Endothelial cell of umbilical vein (primary cell): ENCODE measurements around the gene SMAP1. TPM values are rescaled to one million over a fixed set of nuclear protein-coding genes. Genes with fewer than 3 reads are reported as not detected.

Experiments
- BruUV-seq: library from RNA; stranded (reverse); fragments of 400-500 nt; replicated peaks from 2 replicates; lab custom pipeline; 2021; lab: Mats Ljungman, UMichigan
- CTCF ChIA-PET: fragments of 300-600, 350-600 bp; sonication (Branson Sonifier 250); formaldehyde crosslinking; loops from one replicate; lab custom pipeline; 2021; ENCODE audit warnings: antibody characterized with exemption, inconsistent platforms; lab: Charles Lee
- POLR2A ChIA-PET: fragments of 300-600, 350-600 bp; sonication (Branson Sonifier 250); formaldehyde crosslinking; loops from one replicate; lab custom pipeline; 2021; ENCODE audit warnings: antibody characterized with exemption, inconsistent platforms; lab: Charles Lee
- DNase-seq: peaks from one replicate; pipeline ENCODE4 v3.0.0-alpha.2; 2011; ENCODE audit warnings: low read depth, low spot score
- FAIRE-seq: peaks from 2 replicates; lab custom pipeline; 2011; peaks lifted over from hg19 to GRCh38; lab: Jason Lieb, UNC
- H2AFZ ChIP-seq: 2 replicates; pipeline ENCODE4 v1.6.0; 2012; ENCODE audit warnings: low read depth, low read length, control low read depth, inconsistent platforms
- H3K27ac ChIP-seq: 2 replicates; pipeline ENCODE4 v1.5.1; 2011; ENCODE audit warnings: low read depth, mild to moderate bottlenecking, control low read depth, low read length, moderate library complexity; ENCODE audit not compliant: insufficient read depth
- H3K27me3 ChIP-seq, 2 experiments: 2 replicates each; pipeline versions ENCODE4 v1.6.0 to v1.6.1; 2011; ENCODE audit warnings: low read length in 2 of 2, mixed read lengths in 1 of 2; ENCODE audit not compliant: control insufficient read depth in 2 of 2, insufficient read depth in 2 of 2
- H3K36me3 ChIP-seq, 2 experiments: 2 replicates in 1 of 2; 3 replicates in 1 of 2; pipeline ENCODE4 v1.5.1; 2011; ENCODE audit warnings: low read length in 2 of 2, mild to moderate bottlenecking in 1 of 2, moderate library complexity in 1 of 2; ENCODE audit not compliant: control insufficient read depth in 2 of 2, insufficient read depth in 2 of 2; ENCODE audit errors: extremely low read depth in 1 of 2
- H3K4me1 ChIP-seq: 3 replicates; pipeline ENCODE4 v1.5.1; 2011; ENCODE audit warnings: mild to moderate bottlenecking, low read length; ENCODE audit not compliant: control insufficient read depth, insufficient read depth; ENCODE audit errors: extremely low read depth
- H3K4me2 ChIP-seq: 2 replicates; pipeline ENCODE4 v1.6.1; 2011; ENCODE audit warnings: low read length, control low read depth, mixed read lengths; ENCODE audit not compliant: insufficient read depth
- H3K4me3 ChIP-seq, 3 experiments: fragments of 200-600 bp in 1 of 3; sonication (generic), shearing (Covaris generic) in 1 of 3; replicated peaks in 1 of 3; 2 replicates each; pipeline ENCODE4 v1.5.1; 2011 to 2016; ENCODE audit warnings: control low read depth in 3 of 3, low read length in 3 of 3, mild to moderate bottlenecking in 2 of 3, inconsistent platforms in 1 of 3, low read depth in 1 of 3, moderate library complexity in 1 of 3; ENCODE audit not compliant: insufficient read depth in 1 of 3
- H3K79me2 ChIP-seq: 2 replicates; pipeline ENCODE4 v1.6.0; 2012; ENCODE audit warnings: low read length, inconsistent platforms; ENCODE audit not compliant: control insufficient read depth, insufficient read depth
- H3K9ac ChIP-seq: replicated peaks from 2 replicates; pipeline ENCODE3; 2011; ENCODE audit warnings: low read length, control low read depth; ENCODE audit not compliant: insufficient read depth; ENCODE audit errors: extremely low read depth
- H3K9me1 ChIP-seq: replicated peaks from 3 replicates; pipeline ENCODE4 v1.6.0; 2011; ENCODE audit warnings: mild to moderate bottlenecking, low read length; ENCODE audit not compliant: control insufficient read depth, insufficient read depth; ENCODE audit errors: extremely low read depth
- H3K9me3 ChIP-seq: replicated peaks from 2 replicates; pipeline ENCODE4 v1.5.1; 2012; ENCODE audit warnings: low read length, inconsistent platforms; ENCODE audit not compliant: control insufficient read depth, insufficient read depth
- H4K20me1 ChIP-seq: replicated peaks from 2 replicates; pipeline ENCODE3; 2011; ENCODE audit warnings: mild to moderate bottlenecking, low read length; ENCODE audit not compliant: control insufficient read depth, insufficient read depth; ENCODE audit errors: extremely low read depth
- CTCF ChIP-seq, 2 donors: IDR thresholded peaks; 1 replicate in 1 of 2; 2 replicates in 1 of 2; pipeline ENCODE4 v1.5.1; 2011; ENCODE audit warnings: low read length in 2 of 2, mild to moderate bottlenecking in 2 of 2, moderate library complexity in 2 of 2, control low read depth in 1 of 2, inconsistent platforms in 1 of 2, low read depth in 1 of 2; ENCODE audit not compliant: insufficient read depth in 1 of 2; ENCODE audit errors: extremely low read depth in 1 of 2
- EZH2 ChIP-seq: IDR thresholded peaks from 2 replicates; pipeline ENCODE4 v1.6.1; 2012; ENCODE audit warnings: borderline replicate concordance, low read depth, mild to moderate bottlenecking, moderate library complexity, low read length, inconsistent platforms; ENCODE audit not compliant: severe bottlenecking
- FOS ChIP-seq: IDR thresholded peaks from 2 replicates; pipeline ENCODE4 v1.6.1; 2011; ENCODE audit warnings: mild to moderate bottlenecking, low read length, moderate library complexity, borderline replicate concordance; ENCODE audit not compliant: insufficient read depth
- GATA2 ChIP-seq: IDR thresholded peaks from 2 replicates; pipeline ENCODE4 v1.7.0; 2011; ENCODE audit warnings: low read depth, mild to moderate bottlenecking, moderate library complexity, mixed read lengths, low read length; ENCODE audit not compliant: insufficient read length, insufficient read depth
- JUN ChIP-seq: IDR thresholded peaks from 2 replicates; pipeline ENCODE4 v1.6.1; 2011; ENCODE audit warnings: borderline replicate concordance, low read depth; ENCODE audit not compliant: insufficient read length, insufficient read depth
- MAX ChIP-seq: IDR thresholded peaks from 2 replicates; pipeline ENCODE4 v1.6.1; 2011; ENCODE audit not compliant: insufficient read depth, insufficient read length
- MYC ChIP-seq: IDR thresholded peaks from one replicate; pipeline ENCODE4 v1.6.1; 2011; ENCODE audit warnings: mild to moderate bottlenecking, low read depth, low read length
- POLR2A ChIP-seq: IDR thresholded peaks from 2 replicates; pipeline ENCODE4 v1.6.1; 2012; ENCODE audit warnings: low read depth, mild to moderate bottlenecking, control low read depth, low read length
- POLR2AphosphoS5 ChIP-seq: IDR thresholded peaks from 2 replicates; pipeline ENCODE4 v1.6.1; 2012; ENCODE audit warnings: low read depth, mild to moderate bottlenecking, control low read depth, low read length, moderate library complexity; ENCODE audit not compliant: insufficient read depth
- dilution Hi-C: fragments of 300-500 bp; cut with MboI; formaldehyde crosslinking; loops from one replicate; pipeline ENCODE4 v1.15.0; 2019; ENCODE audit warnings: low sequenced_read_pairs; ENCODE audit not compliant: extremely low pct_ligation_motif_present
- intact Hi-C: fragments of 100-400 bp; cut with micrococcal nuclease; formaldehyde crosslinking; loops from one replicate; pipeline ENCODE4 v1.10.0; 2022
- polyA plus RNA-seq, 4 experiments: library from polyadenylated mRNA; depleted of rRNA in 3 of 4; stranded (reverse) in 3 of 4; unstranded in 1 of 4; fragments of >200 nt; gene quantifications; 2 replicates each; pipeline versions ENCODE4 v1.2.1 to v1.2.3, GENCODE V29; 2011 to 2012; ENCODE audit warnings: missing spikeins in 1 of 4
- total RNA-seq: library from RNA; stranded (reverse); gene quantifications from 2 replicates; pipeline ENCODE4 v1.2.3, GENCODE V29; 2021

Gene SMAP1
- total and polyA plus RNA-seq, 2 donors (not counting 3 experiments of a cell fraction or from before 2014, with no cell fraction given): 14.6 to 24.6 TPM

- BruUV-seq: no TSS peak
- DNase-seq (no peak), FAIRE-seq (no peak)
- H2AFZ ChIP-seq: no peak overlapping the region
- no peak for TF ChIP-seq FOS
- intact Hi-C loops (no loop called here), dilution Hi-C loops (no loop called here)
- POLR2A ChIA-PET: no interaction called here
- no peaks in the 10 kb centered on the region for H3K36me3 ChIP-seq
- CTCF ChIA-PET: interaction anchor here (1.1 kb wide), 1 partner anchor 34 kb away, joined by 3 read pairs; no protein-coding TSS in a partner anchor
- H3K9ac ChIP-seq: no peak overlapping the region
- H3K9me3 ChIP-seq: no peaks in the 10 kb centered on the region
- H3K4me2 ChIP-seq: no peak overlapping the region
- no peaks in the 10 kb centered on the region for H3K79me2 ChIP-seq
- no peaks in the 10 kb centered on the region for H4K20me1 ChIP-seq
- H3K27me3 ChIP-seq: no peaks in the 10 kb centered on the region
- no peaks in the 10 kb centered on the region for H3K9me1 ChIP-seq
- H3K27ac ChIP-seq: no peak overlapping the region
- H3K4me3 ChIP-seq: no peak overlapping the region
- no peaks in the 10 kb centered on the region for H3K4me1 ChIP-seq
Observed at GRCh38 chr6:70652216-70652615, 15.5 kb upstream of the SMAP1 start.

- no peak for FAIRE-seq
- Histone ChIP-seq H3K4me3 (no peak overlapping the region), H3K4me2 (no peak overlapping the region), H3K79me2 (no peaks in the 10 kb centered on the region), H4K20me1 (no peaks in the 10 kb centered on the region), H3K27me3 (peaks cover 2 to 4% of the 10 kb centered on the region in 2 experiments), H3K9me1 (no peaks in the 10 kb centered on the region), H3K4me1 (no peaks in the 10 kb centered on the region), H3K36me3 (no peaks in the 10 kb centered on the region), H3K9me3 (no peaks in the 10 kb centered on the region), H3K27ac (no peak overlapping the region), H3K9ac (no peak overlapping the region), H2AFZ (no peak overlapping the region)
- TF ChIP-seq MAX (no peak), CTCF (IDR thresholded peaks at IDR 0.05; ENCODE audit: extremely low read depth in 1 of 2, insufficient read depth in 1 of 2, low read depth in 1 of 2, low read length in 2 of 2) (no peak), FOS (no peak), GATA2 (no peak), POLR2AphosphoS5 (no peak), JUN (no peak), MYC (no peak), POLR2A (no peak), EZH2 (no peak)
- CTCF ChIA-PET: no interaction called here
- intact Hi-C loops (no loop called here), dilution Hi-C loops (no loop called here)
- POLR2A ChIA-PET: no interaction called here
- no TSS peak for BruUV-seq
- DNase-seq: no peak
Observed at GRCh38 chr6:70657706-70658105, 10.0 kb upstream of the SMAP1 start.
